ENCODE data around the gene CTNNBIP1. TPM values are rescaled to one million over a fixed set of nuclear protein-coding genes. Genes with fewer than 3 reads are reported as not detected.
A peak's percentile ranks its signal among the peaks of the same experiment; 100 is the strongest.

The CTNNBIP1 gene
- total and polyA plus RNA-seq, 9 of the 15 experiments (the other 6 are each of a cell fraction or from before 2014, with no cell fraction given): 0.65 to 29.2 (median 14.7) TPM

DNA sequence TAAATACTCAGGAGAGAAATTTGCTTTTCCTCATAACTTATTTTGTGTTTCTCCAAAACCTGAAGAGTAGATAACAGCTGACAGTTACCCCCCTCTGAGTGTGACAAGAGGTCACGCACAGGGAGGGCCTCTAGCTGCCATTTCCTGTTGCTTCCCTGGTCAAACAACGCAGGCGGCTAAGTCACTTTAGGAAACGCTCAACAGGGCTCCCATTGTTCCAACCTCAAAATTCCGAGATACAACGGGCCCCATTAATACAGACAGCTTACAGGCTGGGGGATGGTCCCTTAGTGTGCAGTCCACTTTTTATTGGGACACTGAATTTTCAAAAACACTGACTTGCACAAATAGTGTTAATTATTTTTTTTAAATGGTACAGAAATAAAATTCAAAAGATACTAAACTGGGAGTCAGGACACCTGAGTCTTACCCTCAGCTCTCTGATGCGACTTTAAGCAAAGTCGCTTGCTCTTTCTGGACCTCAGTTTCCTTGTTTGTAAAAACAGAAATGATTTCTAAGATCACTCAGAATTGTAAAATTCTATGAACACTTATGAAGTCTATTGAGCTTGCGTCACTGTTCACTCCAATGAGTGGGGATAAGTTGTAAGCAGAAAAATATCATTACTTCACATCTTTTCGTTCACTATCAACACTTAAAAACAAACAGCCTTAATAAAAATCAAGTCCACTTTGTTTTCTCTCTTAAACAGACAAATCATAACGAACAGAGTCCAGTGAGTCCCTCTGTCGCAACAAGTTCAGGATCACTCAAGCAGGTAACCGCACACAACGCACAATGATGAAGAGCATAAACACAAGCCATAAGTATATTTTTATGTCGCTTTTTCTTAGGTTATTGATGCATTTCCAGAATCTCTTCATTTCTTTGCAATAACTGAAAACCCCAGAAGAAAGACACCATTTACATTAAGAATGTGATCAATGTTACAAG, 19.6 kb upstream of the CTNNBIP1 start (continued):
- TF ChIP-seq, protein P1, sequence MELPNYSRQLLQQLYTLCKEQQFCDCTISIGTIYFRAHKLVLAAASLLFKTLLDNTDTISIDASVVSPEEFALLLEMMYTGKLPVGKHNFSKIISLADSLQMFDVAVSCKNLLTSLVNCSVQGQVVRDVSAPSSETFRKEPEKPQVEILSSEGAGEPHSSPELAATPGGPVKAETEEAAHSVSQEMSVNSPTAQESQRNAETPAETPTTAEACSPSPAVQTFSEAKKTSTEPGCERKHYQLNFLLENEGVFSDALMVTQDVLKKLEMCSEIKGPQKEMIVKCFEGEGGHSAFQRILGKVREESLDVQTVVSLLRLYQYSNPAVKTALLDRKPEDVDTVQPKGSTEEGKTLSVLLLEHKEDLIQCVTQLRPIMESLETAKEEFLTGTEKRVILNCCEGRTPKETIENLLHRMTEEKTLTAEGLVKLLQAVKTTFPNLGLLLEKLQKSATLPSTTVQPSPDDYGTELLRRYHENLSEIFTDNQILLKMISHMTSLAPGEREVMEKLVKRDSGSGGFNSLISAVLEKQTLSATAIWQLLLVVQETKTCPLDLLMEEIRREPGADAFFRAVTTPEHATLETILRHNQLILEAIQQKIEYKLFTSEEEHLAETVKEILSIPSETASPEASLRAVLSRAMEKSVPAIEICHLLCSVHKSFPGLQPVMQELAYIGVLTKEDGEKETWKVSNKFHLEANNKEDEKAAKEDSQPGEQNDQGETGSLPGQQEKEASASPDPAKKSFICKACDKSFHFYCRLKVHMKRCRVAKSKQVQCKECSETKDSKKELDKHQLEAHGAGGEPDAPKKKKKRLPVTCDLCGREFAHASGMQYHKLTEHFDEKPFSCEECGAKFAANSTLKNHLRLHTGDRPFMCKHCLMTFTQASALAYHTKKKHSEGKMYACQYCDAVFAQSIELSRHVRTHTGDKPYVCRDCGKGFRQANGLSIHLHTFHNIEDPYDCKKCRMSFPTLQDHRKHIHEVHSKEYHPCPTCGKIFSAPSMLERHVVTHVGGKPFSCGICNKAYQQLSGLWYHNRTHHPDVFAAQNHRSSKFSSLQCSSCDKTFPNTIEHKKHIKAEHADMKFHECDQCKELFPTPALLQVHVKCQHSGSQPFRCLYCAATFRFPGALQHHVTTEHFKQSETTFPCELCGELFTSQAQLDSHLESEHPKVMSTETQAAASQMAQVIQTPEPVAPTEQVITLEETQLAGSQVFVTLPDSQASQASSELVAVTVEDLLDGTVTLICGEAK (IDR thresholded peaks at IDR 0.05): peak; percentile 54; the same call in 1 of the 2 replicates
- TF ChIP-seq, protein P1 (CRISPR knock-in tag; IDR thresholded peaks at IDR 0.05): no peak
- no peak for TF ChIP-seq RFX5 (IDR thresholded peaks at IDR 0.05; ENCODE audit: low read depth, low read length)
- TF ChIP-seq, protein P2, sequence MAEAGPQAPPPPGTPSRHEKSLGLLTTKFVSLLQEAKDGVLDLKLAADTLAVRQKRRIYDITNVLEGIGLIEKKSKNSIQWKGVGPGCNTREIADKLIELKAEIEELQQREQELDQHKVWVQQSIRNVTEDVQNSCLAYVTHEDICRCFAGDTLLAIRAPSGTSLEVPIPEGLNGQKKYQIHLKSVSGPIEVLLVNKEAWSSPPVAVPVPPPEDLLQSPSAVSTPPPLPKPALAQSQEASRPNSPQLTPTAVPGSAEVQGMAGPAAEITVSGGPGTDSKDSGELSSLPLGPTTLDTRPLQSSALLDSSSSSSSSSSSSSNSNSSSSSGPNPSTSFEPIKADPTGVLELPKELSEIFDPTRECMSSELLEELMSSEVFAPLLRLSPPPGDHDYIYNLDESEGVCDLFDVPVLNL (CRISPR knock-in tag; IDR thresholded peaks at IDR 0.05; ENCODE audit: low read depth): no peak
- TF ChIP-seq TOE1 (IDR thresholded peaks at IDR 0.05; ENCODE audit: borderline replicate concordance): no peak
- TF ChIP-seq TOE1 (CRISPR knock-in tag; IDR thresholded peaks at IDR 0.05; ENCODE audit: borderline replicate concordance, low read depth): no peak
- no peak for TF ChIP-seq TAF15 (IDR thresholded peaks at IDR 0.05; ENCODE audit: low read depth, low read length)
- TF ChIP-seq HNRNPH1 (optimal IDR thresholded peaks at IDR 0.05; ENCODE audit: low read depth, low read length): no peak
- TF ChIP-seq, protein P3, sequence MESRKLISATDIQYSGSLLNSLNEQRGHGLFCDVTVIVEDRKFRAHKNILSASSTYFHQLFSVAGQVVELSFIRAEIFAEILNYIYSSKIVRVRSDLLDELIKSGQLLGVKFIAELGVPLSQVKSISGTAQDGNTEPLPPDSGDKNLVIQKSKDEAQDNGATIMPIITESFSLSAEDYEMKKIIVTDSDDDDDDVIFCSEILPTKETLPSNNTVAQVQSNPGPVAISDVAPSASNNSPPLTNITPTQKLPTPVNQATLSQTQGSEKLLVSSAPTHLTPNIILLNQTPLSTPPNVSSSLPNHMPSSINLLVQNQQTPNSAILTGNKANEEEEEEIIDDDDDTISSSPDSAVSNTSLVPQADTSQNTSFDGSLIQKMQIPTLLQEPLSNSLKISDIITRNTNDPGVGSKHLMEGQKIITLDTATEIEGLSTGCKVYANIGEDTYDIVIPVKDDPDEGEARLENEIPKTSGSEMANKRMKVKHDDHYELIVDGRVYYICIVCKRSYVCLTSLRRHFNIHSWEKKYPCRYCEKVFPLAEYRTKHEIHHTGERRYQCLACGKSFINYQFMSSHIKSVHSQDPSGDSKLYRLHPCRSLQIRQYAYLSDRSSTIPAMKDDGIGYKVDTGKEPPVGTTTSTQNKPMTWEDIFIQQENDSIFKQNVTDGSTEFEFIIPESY (CRISPR knock-in tag; IDR thresholded peaks at IDR 0.05): no peak
- TF ChIP-seq MIER1 (IDR thresholded peaks at IDR 0.05; ENCODE audit: low read depth): no peak
- TF ChIP-seq PHB (CRISPR knock-in tag; IDR thresholded peaks at IDR 0.05): no peak
- TF ChIP-seq HSF4 (CRISPR knock-in tag; IDR thresholded peaks at IDR 0.05; ENCODE audit: borderline replicate concordance): no peak
- TF ChIP-seq ETS2 (tag; IDR thresholded peaks at IDR 0.05; ENCODE audit: borderline replicate concordance, poor library complexity, severe bottlenecking): no peak
